Fibroblast of villous mesenchyme (primary cell): ENCODE measurements around the gene SGTA. TPM values are rescaled to one million over a fixed set of nuclear protein-coding genes. Genes with fewer than 3 reads are reported as not detected.

ENCODE experiments used
- DNase-seq: peaks from one replicate; pipeline ENCODE4 v3.0.0-alpha.2; 2010; ENCODE audit warnings: low read depth
- H3K4me3 ChIP-seq: 2 replicates; pipeline ENCODE4 v1.5.1; 2011; ENCODE audit warnings: low read depth, mild to moderate bottlenecking, low read length
- total RNA-seq: library from RNA; depleted of rRNA; stranded (reverse); fragments of >200 nt; gene quantifications from 2 replicates; pipeline ENCODE4 v1.2.3, GENCODE V29; 2012
- TF ChIP-seq, protein P1 (sequence below): IDR thresholded peaks from 2 replicates; pipeline ENCODE4 v1.5.1; 2012; ENCODE audit warnings: low read depth, mild to moderate bottlenecking, low read length; ENCODE audit not compliant: insufficient read depth

The SGTA gene
- total RNA-seq, 1 donor = 44.5 TPM

GRCh38 chr19:2751438-2751830 lies 31.6 kb downstream of the SGTA start:
- H3K4me3 ChIP-seq = no peak overlapping the region
- no peak for DNase-seq
- TF ChIP-seq, protein P1, sequence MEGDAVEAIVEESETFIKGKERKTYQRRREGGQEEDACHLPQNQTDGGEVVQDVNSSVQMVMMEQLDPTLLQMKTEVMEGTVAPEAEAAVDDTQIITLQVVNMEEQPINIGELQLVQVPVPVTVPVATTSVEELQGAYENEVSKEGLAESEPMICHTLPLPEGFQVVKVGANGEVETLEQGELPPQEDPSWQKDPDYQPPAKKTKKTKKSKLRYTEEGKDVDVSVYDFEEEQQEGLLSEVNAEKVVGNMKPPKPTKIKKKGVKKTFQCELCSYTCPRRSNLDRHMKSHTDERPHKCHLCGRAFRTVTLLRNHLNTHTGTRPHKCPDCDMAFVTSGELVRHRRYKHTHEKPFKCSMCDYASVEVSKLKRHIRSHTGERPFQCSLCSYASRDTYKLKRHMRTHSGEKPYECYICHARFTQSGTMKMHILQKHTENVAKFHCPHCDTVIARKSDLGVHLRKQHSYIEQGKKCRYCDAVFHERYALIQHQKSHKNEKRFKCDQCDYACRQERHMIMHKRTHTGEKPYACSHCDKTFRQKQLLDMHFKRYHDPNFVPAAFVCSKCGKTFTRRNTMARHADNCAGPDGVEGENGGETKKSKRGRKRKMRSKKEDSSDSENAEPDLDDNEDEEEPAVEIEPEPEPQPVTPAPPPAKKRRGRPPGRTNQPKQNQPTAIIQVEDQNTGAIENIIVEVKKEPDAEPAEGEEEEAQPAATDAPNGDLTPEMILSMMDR = no peak

GRCh38 chr19:2750808-2751437 lies 32.1 kb downstream of the SGTA start:
- TF ChIP-seq, protein P1 = no peak
- no peak for DNase-seq
- H3K4me3 ChIP-seq = no peak overlapping the region

GRCh38 chr19:2747349-2747748 lies 35.7 kb downstream of the SGTA start:
- TF ChIP-seq, protein P1 = no peak
- DNase-seq = no peak
- no peak overlapping the region for H3K4me3 ChIP-seq

DNA sequence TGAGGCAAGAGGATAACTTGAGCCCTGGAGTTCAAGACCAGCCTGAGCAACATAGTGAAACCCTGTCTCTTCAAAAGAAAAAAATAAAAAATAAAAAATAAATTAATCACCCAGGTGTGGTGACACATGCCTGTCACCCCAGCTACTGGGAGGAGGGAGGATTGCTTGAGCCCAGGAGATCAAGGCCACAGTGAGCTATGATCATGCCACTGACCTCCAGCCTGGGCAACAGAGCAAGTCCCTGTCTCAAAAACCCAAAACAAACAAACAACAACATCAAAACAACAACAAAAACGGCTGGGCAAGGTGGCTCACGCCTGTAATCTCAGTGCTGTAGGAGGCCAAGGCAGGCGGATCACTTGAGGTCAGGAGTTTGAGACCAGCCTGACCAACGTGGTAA lies 39.0 kb downstream of the SGTA start:
- DNase-seq = no peak
- no peak overlapping the region for H3K4me3 ChIP-seq
- TF ChIP-seq, protein P1 = no peak

DNA sequence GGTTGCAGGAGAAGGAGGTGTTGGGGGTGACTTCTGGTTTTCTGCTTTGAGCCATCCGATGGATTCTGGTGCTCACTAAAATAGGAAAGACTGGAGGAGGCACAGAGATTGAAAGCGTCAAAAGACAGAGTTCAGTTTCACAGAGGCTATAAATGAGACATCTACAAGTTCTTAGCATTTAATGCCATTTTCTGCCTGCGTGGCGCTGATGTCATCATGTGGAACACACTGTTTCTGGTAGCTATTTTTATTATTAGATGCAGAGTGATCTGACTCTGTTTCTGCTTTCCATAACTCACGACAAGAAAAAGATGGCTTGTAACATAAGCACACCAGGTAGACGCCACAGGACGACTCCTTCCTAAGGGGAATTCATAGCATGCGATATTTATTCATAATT lies 40.0 kb downstream of the SGTA start:
- DNase-seq = no peak
- TF ChIP-seq, protein P1 = no peak

DNA sequence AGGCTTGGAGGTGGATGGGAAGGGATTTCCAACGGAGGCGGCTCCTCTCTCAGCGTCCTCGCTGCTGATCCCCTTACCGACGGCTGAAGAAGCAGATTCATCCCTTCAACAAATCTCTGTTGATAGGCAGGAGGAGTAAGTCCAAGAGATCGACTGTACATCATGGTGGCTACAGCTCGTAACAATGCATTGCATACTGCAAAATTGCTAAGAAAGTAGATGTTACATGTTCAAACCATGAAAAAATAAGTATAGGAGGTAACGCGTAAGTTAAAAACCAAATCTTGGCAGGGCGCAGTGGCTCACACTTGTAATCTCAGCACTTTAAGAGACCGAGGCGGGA lies 42.8 kb downstream of the SGTA start:
- H3K4me3 ChIP-seq = no peak overlapping the region
- DNase-seq = no peak
- TF ChIP-seq, protein P1 = no peak

More for the DNA sequence above, 40.0 kb downstream of the SGTA start:
- H3K4me3 ChIP-seq = no peak overlapping the region
